Effector CD8-positive, alpha-beta T cell (primary cell): Measurements from ENCODE around the gene MYCBP2.
"Not testable (repeated sequence)": the region's sequence is repeated elsewhere in the genome, so short reads cannot be mapped to it uniquely, and the experiment has no call there.

Experiments used
- DNase-seq: peaks from one replicate; lab custom pipeline; 2025; lab: John Stamatoyannopoulos, UW
- total RNA-seq, 4 experiments: gene quantifications; one replicate each; lab custom pipeline; 2026; lab: John Stamatoyannopoulos, UW

MYCBP2 gene, protein sequence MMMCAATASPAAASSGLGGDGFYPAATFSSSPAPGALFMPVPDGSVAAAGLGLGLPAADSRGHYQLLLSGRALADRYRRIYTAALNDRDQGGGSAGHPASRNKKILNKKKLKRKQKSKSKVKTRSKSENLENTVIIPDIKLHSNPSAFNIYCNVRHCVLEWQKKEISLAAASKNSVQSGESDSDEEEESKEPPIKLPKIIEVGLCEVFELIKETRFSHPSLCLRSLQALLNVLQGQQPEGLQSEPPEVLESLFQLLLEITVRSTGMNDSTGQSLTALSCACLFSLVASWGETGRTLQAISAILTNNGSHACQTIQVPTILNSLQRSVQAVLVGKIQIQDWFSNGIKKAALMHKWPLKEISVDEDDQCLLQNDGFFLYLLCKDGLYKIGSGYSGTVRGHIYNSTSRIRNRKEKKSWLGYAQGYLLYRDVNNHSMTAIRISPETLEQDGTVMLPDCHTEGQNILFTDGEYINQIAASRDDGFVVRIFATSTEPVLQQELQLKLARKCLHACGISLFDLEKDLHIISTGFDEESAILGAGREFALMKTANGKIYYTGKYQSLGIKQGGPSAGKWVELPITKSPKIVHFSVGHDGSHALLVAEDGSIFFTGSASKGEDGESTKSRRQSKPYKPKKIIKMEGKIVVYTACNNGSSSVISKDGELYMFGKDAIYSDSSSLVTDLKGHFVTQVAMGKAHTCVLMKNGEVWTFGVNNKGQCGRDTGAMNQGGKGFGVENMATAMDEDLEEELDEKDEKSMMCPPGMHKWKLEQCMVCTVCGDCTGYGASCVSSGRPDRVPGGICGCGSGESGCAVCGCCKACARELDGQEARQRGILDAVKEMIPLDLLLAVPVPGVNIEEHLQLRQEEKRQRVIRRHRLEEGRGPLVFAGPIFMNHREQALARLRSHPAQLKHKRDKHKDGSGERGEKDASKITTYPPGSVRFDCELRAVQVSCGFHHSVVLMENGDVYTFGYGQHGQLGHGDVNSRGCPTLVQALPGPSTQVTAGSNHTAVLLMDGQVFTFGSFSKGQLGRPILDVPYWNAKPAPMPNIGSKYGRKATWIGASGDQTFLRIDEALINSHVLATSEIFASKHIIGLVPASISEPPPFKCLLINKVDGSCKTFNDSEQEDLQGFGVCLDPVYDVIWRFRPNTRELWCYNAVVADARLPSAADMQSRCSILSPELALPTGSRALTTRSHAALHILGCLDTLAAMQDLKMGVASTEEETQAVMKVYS (N-terminal part only)
- 372 to 530 (median 479) reads per million in 4 experiments for total RNA-seq

DNA sequence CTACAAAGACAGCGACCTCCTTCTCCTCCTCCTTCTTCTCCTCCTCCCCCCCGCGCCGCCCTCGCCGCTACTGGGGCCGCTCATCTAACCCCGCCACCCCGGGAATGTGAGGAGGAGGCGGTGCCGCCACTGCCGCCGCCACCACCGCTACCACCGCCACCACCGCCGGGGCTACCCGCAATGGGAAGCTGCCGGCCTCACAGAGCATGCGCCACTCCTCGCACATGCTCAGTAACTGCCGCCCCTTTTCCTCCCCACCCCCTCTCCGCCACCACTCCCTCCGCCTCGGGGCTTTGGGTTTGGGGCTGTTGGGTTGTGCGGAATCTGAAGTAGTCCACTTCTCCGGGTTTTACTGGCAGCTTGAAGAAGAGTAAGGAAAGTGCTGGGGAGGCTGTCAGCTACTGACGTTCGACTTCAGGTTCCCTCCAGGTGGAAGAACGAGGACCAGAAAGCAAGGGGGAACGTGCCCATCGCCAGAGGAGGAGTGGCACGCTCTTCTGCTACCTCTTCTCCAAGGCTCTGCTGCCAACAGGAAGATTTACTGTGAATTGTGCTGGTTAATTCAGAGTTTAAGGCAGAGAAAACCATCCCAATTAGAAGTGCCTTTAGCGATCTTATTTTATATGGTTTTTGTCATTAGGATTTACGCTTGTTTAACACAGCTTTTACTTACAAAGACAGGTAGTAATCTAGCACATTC lies at the start of gene MYCBP2:
MYCBP2 (minus strand) TSS at position 190 of the 700 bp plus-strand sequence. CDS start 319 bp downstream, outside the sequence.
- DNase-seq: peak; percentile 93

DNA sequence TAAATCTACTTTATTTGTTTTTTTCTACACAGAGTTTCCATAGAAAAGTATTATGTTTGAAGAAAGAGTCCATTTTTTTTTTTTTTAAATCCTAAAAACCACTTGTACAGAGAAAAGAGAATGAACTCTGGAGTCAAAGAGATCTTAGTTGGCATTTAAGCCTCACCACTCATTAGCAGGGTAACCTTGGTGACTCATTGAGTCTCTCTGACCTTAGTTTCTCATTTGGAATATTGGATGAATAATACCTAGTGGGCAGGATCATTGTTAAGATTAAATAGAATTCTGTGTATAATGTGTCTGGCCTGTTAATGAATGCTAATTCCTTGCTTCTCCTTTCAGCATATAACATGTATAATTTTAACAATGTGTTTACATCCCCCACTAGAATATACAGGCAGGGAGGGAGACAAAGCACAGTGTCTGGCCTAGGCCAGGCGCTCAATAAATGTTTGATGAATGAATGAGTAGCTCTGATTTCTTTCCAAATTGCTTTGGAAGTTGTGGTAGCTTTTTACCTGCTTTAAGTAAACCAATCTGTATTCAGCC lies 48.7 kb upstream of the MYCBP2 start:
- DNase-seq: no peak

DNA sequence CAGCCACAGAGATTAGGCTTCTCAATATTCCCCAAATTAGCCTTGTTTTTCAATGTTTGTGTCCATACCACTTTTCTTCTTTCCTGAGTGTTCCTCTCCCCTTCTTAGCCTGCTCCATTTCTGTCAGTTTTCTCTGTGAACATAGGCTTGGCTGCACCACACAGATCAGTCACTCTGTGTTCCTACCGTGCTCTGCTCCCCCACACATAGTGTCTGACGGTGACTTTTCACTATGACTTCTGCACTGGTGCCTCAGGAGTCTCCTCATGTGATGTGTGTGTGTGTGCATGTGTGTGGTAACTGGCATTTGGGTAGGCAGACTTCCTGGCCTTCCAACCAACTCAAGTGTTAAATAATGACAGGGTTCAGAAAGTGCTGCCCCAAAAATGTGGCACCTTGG lies 47.9 kb upstream of the MYCBP2 start:
- no peak for DNase-seq

DNA sequence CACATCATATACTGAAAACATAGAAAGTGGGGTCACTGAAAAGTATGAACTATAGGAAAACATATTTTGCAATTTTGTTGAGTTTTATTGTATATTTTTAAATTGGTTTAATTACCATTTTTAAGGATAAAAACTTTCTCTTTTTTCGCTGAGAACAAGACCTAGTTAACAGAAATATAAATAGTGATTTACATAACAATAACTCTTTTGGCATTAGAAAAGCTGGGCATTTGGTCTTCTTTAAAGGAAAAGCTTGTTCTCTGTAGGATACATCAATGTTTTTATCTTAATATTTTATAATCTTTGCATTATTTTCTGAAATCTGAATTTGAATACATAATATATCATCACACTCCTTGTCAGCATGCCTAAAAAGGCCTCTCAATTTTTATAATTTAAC lies 47.4 kb upstream of the MYCBP2 start:
- no peak for DNase-seq

DNA sequence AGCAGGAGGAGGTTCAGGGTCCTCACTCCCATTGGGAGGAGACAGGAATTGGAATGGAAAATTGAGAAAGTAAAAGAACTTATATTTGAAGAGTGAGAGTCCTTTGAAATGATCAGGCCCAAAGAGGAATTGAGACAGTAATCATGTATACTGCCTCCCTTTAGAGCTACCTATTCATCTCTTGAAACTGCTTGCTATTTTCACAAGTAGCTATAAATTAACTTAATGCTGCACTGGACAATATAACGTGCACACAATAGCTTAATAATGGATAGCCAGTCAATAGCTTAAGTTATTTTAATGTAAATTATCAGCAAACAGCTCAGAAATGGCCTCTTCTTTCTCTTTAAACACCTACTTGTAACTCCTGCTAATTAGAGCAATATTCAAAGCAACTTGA lies 46.6 kb upstream of the MYCBP2 start:
- DNase-seq: no peak

DNA sequence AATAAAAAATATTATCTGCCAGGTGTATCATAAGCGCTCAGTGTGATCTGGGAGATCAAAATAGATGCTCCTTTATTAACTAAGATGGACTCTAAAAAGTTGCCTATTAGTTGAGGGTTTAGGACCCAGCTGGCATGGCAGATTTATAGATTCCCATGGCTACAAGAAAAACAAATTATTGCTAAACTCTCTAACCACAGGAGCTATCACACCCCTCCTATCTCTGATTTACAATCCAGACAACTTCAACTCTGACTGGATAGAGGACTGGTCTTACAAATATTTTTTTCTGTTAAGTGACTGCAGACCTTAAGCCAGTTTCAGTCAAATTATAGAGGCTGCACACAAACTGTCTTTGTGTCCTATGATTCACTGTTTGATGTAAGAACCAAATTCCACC lies 45.4 kb upstream of the MYCBP2 start:
- DNase-seq: no peak

DNA sequence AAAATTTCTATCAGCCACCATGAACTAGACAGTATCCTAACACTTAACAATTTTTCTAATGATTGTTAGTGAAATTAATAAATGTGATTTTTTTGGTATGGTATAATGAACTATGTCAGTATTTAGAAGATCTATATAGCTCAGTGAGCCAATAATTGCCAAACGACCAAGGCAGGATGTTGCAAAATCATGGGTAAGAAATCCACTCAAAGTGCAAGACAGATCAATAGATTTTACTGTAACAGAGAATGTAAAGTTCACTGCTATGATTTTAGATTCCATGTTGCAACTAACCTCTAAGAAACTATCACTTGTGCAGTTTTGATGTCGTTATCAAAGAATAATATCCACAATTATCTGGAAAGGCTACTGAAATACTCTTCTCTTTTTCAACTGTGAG lies 44.0 kb upstream of the MYCBP2 start:
- no peak for DNase-seq

DNA sequence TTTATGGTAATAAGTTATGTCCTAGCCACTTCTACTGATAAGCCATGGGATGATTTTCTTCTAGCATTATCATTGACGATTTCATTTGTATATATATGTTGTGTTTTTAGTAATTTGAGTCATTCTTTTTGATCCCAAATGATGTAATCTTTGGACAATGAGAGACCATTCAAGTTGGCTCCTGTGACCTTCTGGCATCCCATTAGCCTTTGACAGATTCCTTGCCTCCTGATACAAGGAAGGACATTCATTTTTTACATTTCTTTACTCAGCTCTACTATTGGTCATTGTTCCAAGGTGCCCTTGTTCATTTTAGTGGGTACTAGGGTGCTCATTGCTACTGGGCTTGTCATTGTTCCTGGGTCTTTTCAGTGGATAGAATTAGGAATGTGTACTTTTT lies 35.3 kb upstream of the MYCBP2 start:
- DNase-seq: no peak

DNA sequence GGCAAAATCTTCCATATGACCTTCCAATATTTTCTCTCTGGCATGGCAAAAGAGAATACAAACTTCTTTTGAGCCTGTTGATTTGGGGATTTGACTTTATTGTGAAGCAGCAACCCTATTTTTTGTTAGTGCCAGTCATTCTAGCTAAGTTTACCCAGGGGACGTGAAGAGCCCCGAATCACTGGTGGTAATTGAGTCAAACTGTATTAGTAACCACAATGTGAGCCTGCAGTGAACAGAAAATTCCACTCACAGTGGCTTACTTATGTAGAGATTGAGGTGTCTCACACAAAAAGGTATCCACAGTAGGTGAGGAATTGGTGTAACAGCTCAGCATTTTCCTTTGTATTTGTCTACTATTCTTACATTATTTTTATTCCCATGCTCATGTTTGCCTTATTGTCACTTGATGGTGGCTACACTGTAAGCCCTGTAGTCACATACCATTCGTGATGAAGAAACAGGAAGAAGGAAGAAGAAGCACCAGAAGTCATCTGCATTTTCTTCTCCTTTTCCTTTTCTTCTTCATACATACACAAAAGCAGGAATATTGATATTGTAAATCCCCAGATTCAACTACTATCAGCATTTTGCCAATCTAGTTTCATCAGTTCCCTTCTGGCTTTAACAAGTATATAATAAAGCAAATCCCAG lies 33.3 kb upstream of the MYCBP2 start:
- no peak for DNase-seq

DNA sequence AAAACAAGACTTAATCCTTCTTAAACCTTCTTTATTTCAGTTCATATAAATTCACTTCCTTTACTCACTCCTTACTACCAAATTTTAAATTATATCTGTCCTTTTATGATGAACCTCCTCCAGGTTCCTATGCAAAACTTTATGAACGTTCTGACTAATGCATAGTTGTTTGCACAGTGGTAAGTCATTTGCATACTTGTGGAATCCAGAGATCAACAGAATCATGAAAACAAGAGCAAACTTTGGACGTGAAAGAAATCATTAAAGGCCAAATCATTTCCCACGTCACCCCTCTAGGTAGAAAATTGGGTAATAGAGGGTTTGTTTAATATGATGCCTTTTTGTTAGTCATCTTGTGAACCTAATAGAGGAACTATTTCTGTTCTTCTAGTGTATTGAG lies 32.3 kb upstream of the MYCBP2 start:
- DNase-seq: no peak

DNA sequence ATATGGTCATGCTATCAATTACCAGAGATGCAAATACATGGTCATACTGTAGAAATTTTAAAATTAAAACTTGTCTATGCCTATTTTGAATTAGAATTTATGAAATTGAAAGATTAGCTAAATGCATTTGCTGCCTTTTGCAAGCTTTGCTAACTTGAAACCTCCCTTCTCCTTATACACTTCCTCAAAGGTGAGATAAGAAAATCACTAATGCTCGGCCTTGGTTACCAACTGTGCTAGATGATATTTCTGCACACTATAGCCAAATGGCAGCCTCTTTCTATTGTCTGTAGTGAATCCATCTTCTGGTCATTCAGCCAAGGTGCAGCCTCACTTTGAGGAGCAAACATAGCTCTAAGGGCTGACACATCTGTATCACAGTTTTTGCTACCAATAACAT lies 31.1 kb upstream of the MYCBP2 start:
- DNase-seq: no peak

DNA sequence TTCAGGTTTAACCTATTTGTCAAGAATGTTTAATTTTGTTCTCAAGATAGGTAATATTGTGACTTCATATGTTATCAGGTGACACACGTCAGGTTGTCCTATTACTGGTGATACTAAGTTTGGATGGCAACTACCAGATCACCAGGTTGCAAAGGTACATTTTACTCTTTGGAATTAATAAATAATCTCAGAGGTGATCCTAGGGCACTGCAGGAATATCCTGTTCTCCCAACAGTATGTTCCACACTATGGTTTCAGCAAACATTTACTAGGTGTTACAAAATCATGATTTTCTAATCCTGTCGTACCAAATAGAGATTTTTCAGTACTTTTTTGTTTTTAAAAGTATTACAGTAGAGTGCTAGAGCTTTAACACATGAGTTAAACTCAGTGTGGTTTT lies 29.3 kb upstream of the MYCBP2 start:
- DNase-seq: no peak

DNA sequence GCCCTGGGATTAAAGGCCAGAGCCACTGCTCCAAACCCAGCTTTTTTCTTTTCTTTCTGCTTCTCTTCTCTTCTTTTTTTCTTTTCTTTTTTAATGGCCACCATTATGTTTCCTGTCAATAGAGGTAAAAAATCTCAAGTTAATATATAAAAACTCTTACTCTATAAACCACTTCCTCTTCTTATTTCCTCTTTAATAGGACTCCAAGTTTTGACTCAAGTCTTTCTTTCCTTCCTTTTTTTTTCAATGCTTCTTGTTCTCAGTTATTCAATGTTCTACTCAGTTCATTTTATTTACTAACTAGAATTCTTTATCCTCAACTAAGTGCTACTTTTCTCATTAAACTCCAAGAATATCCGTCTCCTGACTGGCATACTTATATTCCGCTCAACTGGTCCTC lies 27.1 kb upstream of the MYCBP2 start:
- DNase-seq: no peak

DNA sequence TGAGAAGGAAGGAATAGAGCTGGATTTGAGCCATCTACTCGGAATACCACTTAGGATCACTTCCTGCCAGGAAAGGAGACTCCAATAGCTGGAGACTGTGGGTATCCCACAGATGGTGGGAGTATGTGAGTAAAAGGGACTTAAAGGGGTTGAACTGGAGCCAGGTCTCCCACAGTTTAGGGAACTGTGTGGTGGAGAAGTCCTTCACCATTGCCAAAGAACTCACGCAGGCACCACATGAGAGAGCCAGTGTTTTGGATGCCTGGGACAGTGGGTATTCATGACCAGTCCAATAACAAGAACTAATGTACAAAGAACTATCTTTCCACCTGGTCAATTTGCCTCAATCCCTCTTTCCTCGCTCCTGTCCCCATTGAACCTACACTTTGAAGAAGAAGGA lies 24.4 kb upstream of the MYCBP2 start:
- no peak for DNase-seq

DNA sequence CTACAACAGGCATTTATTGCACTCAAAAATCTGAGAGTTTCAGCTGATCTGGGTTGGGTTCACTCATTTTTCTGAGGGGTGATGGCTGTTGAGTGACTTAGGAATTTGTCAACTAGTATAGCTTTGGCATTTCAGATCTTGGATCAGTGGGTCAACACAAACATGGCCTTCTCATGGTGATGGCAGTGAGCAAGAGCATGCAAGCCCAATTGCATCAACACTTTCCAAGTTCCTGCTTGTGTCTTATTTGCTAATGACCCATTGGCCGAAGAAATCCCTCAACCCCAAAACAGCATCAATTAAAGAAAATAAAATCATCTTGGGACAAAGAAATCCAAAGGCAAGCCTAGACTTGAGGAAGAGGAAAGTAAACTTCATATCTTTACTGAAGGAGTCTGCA lies 23.9 kb upstream of the MYCBP2 start:
- DNase-seq: no peak

DNA sequence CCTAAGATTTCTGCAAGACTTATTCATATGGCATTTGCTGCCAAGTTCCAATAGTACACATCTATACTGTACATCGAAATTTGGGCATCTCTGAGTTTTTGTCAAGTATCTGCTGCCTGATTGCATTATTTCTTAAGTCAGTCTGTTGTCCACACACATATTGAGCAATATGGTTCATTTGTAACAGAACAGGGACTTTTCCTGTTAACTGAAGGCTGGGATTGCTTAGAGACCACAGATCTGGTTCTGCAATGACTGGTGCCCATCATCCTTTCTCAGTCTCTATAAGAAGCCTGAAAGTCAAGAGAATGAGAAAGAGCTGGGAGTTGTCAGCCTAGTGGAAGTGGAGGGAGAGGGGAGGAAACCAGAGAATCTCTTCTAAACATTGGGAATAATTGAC lies 22.5 kb upstream of the MYCBP2 start:
- DNase-seq: no peak

DNA sequence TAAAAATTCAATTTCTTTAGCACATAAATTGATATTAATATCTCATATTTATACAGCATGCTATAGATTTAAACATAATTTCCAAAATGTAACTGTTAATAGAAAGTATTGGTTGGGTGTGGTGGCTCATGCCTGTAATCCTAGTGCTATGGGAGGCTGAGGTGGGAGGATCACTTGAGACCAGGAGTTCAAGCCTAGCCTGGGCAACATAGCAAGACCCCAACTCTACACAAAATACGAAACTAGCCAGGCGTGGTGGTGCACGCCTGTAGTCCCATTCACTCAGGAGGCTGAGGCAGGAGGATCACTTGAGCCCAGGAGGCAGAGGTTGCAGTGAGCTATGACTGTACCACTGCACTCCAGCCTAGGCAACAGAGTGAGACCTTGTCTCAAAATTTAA lies 20.5 kb upstream of the MYCBP2 start:
- not testable (repeated sequence) for DNase-seq

DNA sequence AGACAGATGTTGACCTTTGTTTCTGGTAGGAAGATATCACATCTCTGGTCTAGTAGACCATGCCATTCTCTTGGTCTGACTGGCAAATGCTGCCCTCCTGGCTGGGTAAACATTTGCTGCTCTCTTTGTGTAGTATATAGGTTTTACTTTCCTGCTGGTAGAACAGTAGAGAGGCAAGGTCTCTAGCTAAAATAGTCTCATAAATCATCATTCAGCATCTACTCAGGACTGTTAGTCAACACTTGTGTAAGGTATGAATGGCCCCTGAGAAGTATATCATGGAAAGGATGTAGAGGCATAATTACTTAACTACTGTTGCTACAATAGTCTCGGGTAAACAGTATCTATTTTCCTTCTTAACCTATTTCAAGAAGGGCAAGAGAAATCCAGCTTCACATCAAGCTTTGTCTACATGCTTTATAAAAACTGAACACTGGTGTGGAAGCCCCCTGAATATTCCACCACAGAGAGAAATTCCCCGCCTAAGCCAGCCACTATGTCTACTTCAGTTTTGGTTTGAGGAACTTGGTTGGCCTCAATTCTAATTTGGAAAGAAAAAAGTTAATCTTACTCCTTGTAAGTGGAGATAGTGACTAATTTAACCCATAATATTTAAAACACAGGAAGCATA lies 18.4 kb upstream of the MYCBP2 start:
- no peak for DNase-seq

DNA sequence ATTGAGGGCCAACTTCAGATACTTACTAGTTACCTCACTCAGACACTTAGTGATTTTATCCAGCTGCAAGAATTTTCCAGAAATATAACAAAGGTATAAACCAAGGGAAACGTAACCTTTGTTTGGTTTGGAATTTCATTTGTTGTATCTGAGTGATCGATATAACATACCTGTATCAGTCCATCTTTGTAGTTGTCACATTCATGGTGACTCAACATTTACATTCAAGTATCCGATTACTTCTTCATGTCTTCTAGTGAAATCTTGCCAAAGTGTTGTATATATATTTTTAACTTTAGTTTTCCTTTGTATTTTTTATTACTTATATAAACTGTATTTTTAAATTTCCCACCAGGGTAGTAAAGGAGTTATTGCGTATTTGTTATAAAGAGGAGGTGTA lies 16.9 kb upstream of the MYCBP2 start:
- DNase-seq: no peak

DNA sequence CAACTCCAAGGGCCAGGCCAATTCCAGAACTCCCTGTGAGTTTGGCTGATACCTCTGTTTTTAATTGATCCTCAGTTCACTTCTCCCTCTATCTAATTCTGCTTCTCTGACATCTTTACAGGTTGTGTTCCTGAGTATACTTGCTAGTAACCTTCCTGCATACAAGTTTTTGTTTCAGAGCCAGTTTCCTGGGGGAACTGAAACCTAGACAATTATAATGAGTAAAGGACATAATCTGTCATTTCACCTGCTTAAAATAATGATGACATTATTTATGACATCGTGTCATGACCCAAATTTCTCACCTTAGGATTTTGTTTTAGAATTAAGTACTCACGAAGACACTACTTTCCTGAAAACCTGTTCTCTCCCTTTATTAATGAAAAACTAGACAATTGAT lies 12.5 kb upstream of the MYCBP2 start:
- DNase-seq: no peak
